Measurements from ENCODE around the gene HARBI1.
A peak's percentile ranks its signal among the peaks of the same experiment; 100 is the strongest.

Gene HARBI1

DNA sequence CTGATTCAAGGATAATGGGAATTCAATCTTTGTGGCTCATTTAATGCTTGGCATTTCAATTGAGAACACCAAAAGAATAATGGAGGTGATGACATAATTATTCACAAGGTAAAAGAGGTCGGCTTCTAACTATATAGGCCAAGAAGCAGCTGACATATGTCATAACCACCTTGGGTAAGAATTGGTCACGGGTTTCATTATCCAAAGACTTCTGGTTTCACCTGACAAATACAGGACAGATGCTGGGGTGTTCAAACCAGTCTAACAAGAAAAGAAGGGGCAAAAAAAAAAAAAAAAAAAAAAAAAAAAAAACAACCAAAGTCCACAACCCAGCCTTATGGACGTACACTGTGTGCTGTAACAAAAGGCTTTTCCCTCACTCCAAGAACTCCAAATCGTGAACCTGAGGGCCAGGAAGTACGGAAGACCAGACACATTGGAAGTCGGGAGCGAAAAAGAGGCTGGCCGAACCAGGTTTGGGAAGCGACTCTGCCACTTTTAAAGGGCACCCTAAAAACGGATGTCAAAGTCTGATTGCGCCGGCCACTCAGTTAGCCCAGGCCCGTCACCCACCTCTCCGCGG, 385 bp downstream of the HARBI1 start:
- peak overlapping the region; percentile 95 for H3K4me3 Mint-ChIP-seq

DNA sequence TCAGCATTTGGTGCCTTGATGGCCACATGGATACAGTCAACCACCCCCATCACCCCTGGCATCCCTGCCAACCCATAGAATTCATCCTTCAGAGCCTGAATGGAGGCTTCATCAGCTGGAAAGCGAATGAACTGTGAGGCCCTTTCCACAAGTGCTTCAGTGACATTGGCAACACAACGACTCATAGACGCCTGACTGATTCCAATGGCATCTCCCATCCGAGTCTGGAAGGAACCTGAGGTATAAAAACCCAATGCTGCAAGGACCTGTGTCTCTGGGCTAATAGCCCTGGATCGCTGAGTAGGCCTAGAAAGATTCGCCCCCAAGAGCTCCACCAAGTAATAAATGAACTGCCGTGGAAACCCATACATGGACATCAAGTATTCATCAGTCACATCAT, 1.3 kb downstream of the HARBI1 start:
- Mint-ChIP-seq H3K27ac (peak overlapping the region; percentile 26), H3K4me1 (ENCODE audit: low read depth) (peaks cover 29% of the 10 kb centered on the region), H3K4me3 (peak overlapping the region; percentile 95), H3K27me3 (ENCODE audit: low read depth) (no peaks in the 10 kb centered on the region), H3K9me3 (no peaks in the 10 kb centered on the region), H3K36me3 (ENCODE audit: low read depth) (peaks cover 9% of the 10 kb centered on the region)

More for the DNA sequence above, 385 bp downstream of the HARBI1 start:
- Mint-ChIP-seq H3K9me3 (no peaks in the 10 kb centered on the region), H3K27ac (peak overlapping the region; percentile 100), H3K4me1 (ENCODE audit: low read depth) (peaks cover 33% of the 10 kb centered on the region), H3K36me3 (ENCODE audit: low read depth) (peaks cover 12% of the 10 kb centered on the region), H3K27me3 (ENCODE audit: low read depth) (no peaks in the 10 kb centered on the region)

DNA sequence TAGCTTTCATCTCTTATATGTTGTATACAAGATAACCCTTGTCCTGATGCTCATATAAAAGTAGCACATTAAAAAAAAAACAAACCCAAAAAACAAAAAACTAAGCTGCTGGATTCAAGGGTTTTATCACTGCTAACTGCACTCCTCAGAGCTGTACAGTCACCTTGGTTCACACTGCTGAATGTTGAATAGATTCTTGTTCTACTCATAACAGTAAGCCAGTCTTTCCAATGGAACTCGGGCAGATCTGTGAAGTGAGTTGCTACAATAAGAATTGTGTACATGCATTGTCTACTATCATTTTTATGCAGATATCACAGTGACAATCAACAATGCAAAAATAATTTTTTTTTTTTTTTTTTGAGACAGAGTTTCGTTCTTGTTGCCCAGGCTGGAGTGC, 4.7 kb downstream of the HARBI1 start:
- no peaks in the 10 kb centered on the region for H3K9me3 Mint-ChIP-seq
- no peaks in the 10 kb centered on the region for H3K27me3 Mint-ChIP-seq (ENCODE audit: low read depth)
- peaks cover 5% of the 10 kb centered on the region for H3K36me3 Mint-ChIP-seq (ENCODE audit: low read depth)
- peaks cover 16% of the 10 kb centered on the region for H3K4me1 Mint-ChIP-seq (ENCODE audit: low read depth)
- no peak overlapping the region for H3K4me3 Mint-ChIP-seq
- no peak overlapping the region for H3K27ac Mint-ChIP-seq

DNA sequence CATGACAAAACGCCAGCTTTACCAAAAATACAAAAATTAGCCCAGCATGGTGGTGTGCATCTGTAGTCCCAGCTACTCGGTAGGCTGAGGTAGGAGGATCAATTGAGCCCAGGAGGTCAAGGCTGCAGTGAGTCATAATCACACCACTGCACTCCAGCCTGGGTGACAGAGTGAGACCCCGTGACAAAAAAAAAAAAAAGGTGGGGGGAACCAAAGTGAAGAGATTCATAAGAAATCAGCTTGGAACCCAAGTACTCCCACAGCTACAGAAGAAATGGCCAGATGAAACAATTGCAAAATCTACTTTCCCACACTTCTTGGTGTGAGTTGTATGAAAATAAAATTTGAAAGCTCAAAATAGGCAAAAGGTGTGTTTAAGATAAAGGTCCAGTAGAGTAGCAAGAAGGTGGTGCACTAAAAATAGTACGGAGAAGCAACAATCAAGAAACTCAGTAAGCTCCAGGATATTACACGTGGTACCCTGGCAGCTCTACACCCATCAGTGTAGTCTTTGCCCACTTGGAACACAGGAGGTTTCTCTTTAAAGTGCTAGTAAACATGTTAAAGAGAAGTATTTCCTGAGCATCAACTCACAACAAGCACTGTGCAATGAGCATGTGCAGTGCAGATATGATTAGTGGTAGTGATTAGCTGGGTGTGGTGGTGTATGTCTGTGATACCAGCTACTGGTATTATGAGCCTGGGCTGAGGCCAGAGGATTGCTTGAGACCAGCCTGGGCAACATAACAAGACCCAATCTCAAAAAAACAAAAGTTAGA, 5.3 kb downstream of the HARBI1 start:
- peaks cover 5% of the 10 kb centered on the region for H3K36me3 Mint-ChIP-seq (ENCODE audit: low read depth)
- no peaks in the 10 kb centered on the region for H3K9me3 Mint-ChIP-seq
- H3K27me3 Mint-ChIP-seq (ENCODE audit: low read depth) = no peaks in the 10 kb centered on the region
- H3K27ac Mint-ChIP-seq = no peak overlapping the region
- no peak overlapping the region for H3K4me3 Mint-ChIP-seq
- H3K4me1 Mint-ChIP-seq (ENCODE audit: low read depth) = peaks cover 16% of the 10 kb centered on the region

DNA sequence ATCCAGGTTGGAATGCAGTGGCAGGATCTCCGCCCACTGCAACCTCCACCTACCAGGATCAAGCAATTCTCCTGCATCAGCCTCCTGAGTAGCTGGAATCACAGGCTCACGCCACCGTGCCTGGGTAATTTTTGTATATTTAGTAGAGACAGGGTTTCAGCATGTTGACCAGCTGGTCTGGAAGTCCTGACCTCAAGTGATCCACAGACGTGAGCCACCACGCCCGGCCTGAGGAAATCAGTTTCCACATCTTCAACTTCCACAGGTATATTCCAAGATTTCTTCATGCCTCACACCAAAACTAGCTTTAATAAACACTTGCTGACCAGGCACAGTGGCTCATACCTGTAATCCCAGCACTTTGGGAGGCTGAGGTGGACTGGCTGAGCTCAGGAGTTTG, 7.6 kb downstream of the HARBI1 start:
- H3K4me1 Mint-ChIP-seq (ENCODE audit: low read depth) = peaks cover 4% of the 10 kb centered on the region
- H3K27ac Mint-ChIP-seq = no peak overlapping the region
- H3K9me3 Mint-ChIP-seq = no peaks in the 10 kb centered on the region
- peaks cover 3% of the 10 kb centered on the region for H3K36me3 Mint-ChIP-seq (ENCODE audit: low read depth)
- no peaks in the 10 kb centered on the region for H3K27me3 Mint-ChIP-seq (ENCODE audit: low read depth)
- no peak overlapping the region for H3K4me3 Mint-ChIP-seq

DNA sequence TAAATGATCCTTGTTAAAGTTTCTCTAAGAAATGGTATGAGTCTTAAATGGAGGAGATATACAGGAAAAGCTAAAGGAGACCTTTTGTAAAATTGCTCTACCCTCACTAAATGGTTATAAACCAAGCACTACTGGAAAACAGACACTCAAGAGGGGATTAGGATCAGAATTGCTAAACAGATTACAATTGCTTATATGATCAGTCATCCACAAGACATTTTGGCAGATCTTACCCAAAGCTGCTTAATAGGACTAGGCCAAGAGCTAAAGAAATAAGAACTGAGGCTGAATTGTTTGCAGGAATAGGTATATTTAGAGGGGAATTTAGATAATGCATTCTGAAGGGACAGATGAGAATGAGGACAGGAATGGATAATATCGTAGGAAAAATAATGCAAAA, 9.5 kb downstream of the HARBI1 start:
- Mint-ChIP-seq H3K27me3 (ENCODE audit: low read depth) (no peaks in the 10 kb centered on the region), H3K4me1 (ENCODE audit: low read depth) (peaks cover 4% of the 10 kb centered on the region), H3K4me3 (no peak overlapping the region), H3K27ac (no peak overlapping the region), H3K36me3 (ENCODE audit: low read depth) (peaks cover 5% of the 10 kb centered on the region), H3K9me3 (no peaks in the 10 kb centered on the region)

DNA sequence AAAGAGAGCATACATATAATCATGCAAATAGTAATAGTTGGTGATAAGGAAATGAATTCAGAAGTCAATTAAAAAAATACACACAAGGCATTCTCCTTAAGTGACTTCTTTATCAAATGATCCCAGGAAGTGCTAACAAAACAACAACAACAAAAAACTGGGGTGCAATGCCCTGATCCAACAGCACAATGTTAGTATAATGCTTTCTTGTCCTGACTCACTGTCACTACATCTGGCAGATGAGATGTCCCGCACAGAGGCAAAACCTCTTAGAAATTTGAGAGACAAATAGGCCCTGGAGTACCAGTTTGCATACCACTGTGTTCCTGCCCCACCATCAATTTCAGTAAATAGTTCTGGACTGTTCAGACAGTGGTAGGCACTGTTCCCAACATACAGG, 12.2 kb downstream of the HARBI1 start:
- Mint-ChIP-seq H3K27me3 (ENCODE audit: low read depth) (no peaks in the 10 kb centered on the region), H3K4me3 (no peak overlapping the region), H3K36me3 (ENCODE audit: low read depth) (peaks cover 5% of the 10 kb centered on the region), H3K9me3 (no peaks in the 10 kb centered on the region), H3K27ac (no peak overlapping the region), H3K4me1 (ENCODE audit: low read depth) (peaks cover 1% of the 10 kb centered on the region)

DNA sequence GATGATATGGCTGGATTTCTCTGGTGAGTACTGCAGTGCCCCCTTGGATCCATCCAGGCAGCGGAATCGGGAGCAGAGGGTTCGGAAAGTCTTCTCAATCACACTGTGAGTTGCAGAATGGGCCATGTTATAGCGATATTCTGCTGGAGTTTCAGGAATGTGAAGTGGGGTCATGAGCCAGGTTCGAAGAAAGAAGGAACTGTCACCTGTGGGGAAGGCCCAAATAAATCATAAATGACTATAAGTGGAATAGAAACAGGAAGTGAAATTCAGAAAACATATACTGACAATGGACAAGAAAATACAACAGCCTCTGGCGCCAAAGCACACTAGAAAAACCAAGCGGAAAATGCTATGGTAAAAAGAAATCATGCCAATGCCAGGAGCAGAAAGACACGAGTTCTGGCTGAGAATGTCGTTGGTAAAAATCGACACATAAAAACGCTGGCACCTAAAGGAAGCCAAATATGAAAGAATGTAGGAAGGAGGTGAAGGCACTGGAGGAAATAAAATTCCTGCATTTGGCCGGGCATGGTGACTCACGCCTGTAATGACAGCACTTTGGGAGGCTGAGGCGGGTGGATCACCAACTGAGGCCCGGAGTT, 13.2 kb downstream of the HARBI1 start:
- H3K4me3 Mint-ChIP-seq = no peak overlapping the region
- peaks cover 5% of the 10 kb centered on the region for H3K36me3 Mint-ChIP-seq (ENCODE audit: low read depth)
- H3K27me3 Mint-ChIP-seq (ENCODE audit: low read depth) = no peaks in the 10 kb centered on the region
- peaks cover 1% of the 10 kb centered on the region for H3K4me1 Mint-ChIP-seq (ENCODE audit: low read depth)
- no peaks in the 10 kb centered on the region for H3K9me3 Mint-ChIP-seq
- no peak overlapping the region for H3K27ac Mint-ChIP-seq

DNA sequence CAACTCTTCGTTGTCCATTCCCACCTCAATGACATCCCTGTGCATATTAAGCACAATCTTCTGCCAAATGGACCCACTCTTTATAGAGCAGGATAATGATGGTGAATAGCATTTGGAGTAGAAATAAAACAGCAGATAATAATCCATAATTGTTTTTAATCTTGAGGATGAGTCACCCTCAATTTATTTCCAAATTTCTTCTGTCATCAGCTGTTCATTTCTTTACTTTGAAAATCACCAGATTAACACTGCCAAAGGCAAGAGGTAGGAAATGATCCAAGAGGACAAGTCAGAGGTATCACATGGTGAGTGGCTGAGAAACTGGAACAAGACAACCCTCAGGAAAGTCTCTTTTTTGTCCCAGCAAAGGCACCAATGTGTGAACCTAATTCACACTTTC, 15.9 kb downstream of the HARBI1 start:
- H3K9me3 Mint-ChIP-seq = no peaks in the 10 kb centered on the region
- H3K27me3 Mint-ChIP-seq (ENCODE audit: low read depth) = no peaks in the 10 kb centered on the region
- no peak overlapping the region for H3K4me3 Mint-ChIP-seq
- H3K36me3 Mint-ChIP-seq (ENCODE audit: low read depth) = peaks cover 2% of the 10 kb centered on the region
- H3K4me1 Mint-ChIP-seq (ENCODE audit: low read depth) = peaks cover 1% of the 10 kb centered on the region
- H3K27ac Mint-ChIP-seq = no peak overlapping the region

DNA sequence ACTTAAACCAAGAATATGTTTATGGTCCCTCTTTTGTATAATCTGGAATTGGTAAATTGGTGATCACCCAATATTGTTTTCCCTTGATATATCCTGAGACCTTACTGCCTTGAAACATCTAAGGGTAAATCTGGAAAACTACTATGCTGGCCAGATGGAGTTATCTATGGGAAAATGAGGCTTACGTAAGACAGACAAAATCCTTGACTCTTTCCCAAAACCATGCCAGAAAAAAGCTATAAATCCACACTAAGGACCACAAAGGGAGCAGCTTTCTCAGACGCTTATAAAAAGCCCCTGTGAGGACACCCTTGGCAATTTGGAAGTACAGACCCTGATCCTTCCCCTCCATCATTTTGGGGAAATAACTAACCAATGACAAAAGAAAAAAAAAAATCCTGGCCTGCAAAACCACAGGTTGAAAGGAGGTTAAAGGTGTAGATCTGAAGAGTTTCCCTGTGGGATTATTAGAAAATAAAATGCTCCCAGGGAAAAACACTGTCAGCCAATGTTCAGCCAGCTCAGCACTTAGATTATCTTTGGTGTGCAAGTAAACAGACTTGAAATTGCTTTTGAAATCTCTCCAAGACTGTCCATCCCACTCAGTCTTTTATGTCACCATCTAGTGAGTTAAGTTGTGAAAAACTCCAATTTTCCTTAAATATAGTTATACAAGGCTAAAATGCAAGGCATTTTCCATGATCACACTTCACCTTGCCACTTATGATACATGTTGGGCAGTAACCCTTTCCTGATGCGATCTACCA, 16.6 kb downstream of the HARBI1 start:
- Mint-ChIP-seq H3K4me1 (ENCODE audit: low read depth) (peaks cover 1% of the 10 kb centered on the region), H3K27ac (no peak overlapping the region), H3K27me3 (ENCODE audit: low read depth) (no peaks in the 10 kb centered on the region), H3K4me3 (no peak overlapping the region), H3K36me3 (ENCODE audit: low read depth) (peaks cover 2% of the 10 kb centered on the region), H3K9me3 (no peaks in the 10 kb centered on the region)

DNA sequence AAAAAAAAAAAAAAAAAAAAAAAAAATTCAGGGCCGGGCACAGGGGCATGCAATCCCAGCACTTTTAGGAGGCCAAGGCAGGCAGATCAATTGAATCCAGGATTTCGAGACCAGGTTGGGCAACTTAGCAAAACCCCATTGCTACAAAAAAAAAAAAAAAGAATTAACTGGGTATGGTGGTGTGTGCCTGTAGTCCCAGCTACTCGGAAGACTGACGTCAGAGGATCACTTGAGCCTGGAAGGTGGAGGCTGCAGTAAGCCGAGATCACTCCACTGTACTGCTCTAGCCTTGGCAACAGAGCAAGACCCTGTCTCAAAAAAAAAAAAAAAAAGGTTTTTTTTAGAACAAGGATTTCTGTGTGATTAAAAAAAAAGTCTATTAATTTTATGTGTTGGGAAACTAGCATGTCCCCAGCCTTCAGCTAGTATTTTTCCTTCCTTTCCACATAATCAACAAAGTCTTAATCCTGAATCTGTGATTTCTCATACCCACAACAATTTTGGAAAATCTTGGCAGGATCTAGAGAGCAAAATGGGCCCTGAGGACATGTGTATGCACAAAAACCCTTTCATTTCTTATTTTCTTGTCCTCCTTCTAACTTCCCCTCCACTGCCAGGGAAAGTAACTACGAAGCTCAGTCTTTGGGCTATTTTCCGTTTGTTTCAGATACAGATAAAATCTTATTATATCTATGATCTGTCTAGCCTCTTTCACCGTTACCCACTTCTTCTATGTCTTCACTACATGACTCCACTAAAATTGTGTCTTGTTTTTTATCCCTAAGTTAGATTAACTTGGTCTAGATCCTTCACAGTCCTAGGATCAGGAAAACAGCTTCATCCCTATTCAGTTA, 17.5 kb downstream of the HARBI1 start:
- Mint-ChIP-seq H3K27ac (no peak overlapping the region), H3K9me3 (no peaks in the 10 kb centered on the region), H3K27me3 (ENCODE audit: low read depth) (no peaks in the 10 kb centered on the region), H3K4me1 (ENCODE audit: low read depth) (peaks cover 1% of the 10 kb centered on the region), H3K4me3 (no peak overlapping the region), H3K36me3 (ENCODE audit: low read depth) (peaks cover 2% of the 10 kb centered on the region)

DNA sequence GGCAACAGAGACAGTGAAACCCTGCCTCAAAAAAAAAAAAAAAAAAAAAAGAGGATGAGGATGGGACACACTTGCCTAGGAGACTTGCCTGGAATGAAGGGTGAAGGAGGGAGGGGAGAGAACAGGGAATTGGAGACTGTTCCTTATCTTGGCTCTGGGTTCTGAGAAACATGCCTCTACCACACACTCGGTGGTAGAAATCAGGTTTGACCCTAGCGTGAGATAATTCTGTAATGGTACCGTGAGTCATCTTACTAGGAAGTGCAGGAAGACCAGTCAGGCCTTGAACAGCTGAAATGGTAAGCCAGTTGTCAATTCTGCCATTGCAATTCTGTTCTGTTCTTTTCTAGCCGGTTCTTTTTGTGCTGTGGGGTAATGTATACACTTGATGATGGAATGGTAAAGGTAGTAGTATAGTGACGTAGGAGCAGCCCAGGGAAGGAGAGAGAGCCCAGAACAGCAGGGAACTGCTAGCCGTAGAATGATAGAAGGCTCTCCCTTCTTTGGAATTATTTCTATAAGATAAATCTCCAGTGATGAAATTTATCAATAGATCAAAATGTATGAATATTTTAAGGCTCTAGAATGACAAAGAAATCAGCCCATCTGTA, 19.3 kb downstream of the HARBI1 start:
- H3K4me3 Mint-ChIP-seq = no peak overlapping the region
- H3K27me3 Mint-ChIP-seq (ENCODE audit: low read depth) = no peaks in the 10 kb centered on the region
- H3K9me3 Mint-ChIP-seq = no peaks in the 10 kb centered on the region
- H3K27ac Mint-ChIP-seq = no peak overlapping the region
- H3K4me1 Mint-ChIP-seq (ENCODE audit: low read depth) = peaks cover 12% of the 10 kb centered on the region
- peaks cover 3% of the 10 kb centered on the region for H3K36me3 Mint-ChIP-seq (ENCODE audit: low read depth)

DNA sequence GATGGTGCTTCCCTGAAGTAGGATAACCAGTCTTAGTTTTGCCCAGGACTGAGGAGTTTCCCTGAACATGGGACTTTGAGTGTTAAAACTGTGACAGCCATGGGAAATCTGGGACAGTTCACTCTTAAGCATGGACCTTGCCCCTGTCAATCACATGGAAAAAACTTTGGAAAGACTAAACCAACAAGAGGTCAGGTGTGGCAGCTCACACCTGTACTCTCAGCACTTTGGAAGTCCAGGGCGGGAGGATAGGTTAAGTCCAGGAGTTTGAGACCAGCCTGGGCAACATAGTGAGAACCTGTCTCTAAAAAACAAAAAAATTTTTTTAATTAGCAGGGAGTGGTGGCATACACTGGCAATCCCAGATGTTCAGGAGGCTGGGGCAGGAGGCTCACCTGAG, 19.9 kb downstream of the HARBI1 start:
- no peak overlapping the region for H3K27ac Mint-ChIP-seq
- H3K4me3 Mint-ChIP-seq = no peak overlapping the region
- peaks cover 4% of the 10 kb centered on the region for H3K36me3 Mint-ChIP-seq (ENCODE audit: low read depth)
- H3K27me3 Mint-ChIP-seq (ENCODE audit: low read depth) = no peaks in the 10 kb centered on the region
- no peaks in the 10 kb centered on the region for H3K9me3 Mint-ChIP-seq
- H3K4me1 Mint-ChIP-seq (ENCODE audit: low read depth) = peaks cover 13% of the 10 kb centered on the region

DNA sequence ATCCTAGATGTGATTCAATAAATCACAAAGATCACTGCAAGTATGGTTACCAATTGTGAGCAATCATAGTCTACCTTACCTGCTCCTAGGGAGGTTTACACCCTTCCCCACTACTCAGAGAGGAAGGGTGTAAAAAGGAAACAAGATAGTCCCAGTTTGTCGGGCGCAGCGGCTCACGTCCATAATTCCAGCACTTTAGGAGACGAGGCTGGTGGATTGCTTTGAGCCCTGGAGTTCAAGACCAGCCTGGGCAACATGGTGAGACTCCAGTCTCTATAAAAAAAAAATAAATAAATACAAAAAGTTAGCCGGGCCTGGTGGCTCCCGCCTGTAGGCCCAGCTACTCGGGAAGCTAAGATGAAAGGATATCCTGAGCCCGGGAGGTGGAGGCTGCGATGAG, 22.2 kb downstream of the HARBI1 start:
- Mint-ChIP-seq H3K4me3 (peak overlapping the region; percentile 97), H3K36me3 (ENCODE audit: low read depth) (peaks cover 9% of the 10 kb centered on the region), H3K9me3 (no peaks in the 10 kb centered on the region), H3K27me3 (ENCODE audit: low read depth) (no peaks in the 10 kb centered on the region), H3K27ac (no peak overlapping the region), H3K4me1 (ENCODE audit: low read depth) (peaks cover 22% of the 10 kb centered on the region)
